Omental fat pad (tissue), 4 donors: ENCODE measurements around the gene ZGPAT. TPM values are rescaled to one million over a fixed set of nuclear protein-coding genes. Genes with fewer than 3 reads are reported as not detected.

ENCODE experiments used
- ATAC-seq: fragments of 150-250 bp; one replicate; pipeline ENCODE4 v1.9.1; 2016; ENCODE audit warnings: mild to moderate bottlenecking, moderate library complexity; ENCODE audit not compliant: low FRiP score
- DNase-seq: peaks from one replicate; pipeline ENCODE4 v3.0.0-alpha.2; 2019; ENCODE audit warnings: low spot score
- total RNA-seq, 4 donors: library from RNA; depleted of rRNA; stranded (reverse); fragments of >200 nt; gene quantifications; one replicate each; pipeline ENCODE4 v1.1.0, GENCODE V29; 2016
- TF ChIP-seq, protein P1 (sequence below), 3 donors: fragments of 450-650 bp; IDR thresholded peaks; one replicate each; pipeline ENCODE4 v1.5.1; 2016 to 2017; ENCODE audit warnings: antibody characterized with exemption in 3 of 3, mild to moderate bottlenecking in 3 of 3, moderate library complexity in 2 of 3

ZGPAT gene
- total RNA-seq, 4 donors from 2014 or later: 13.2 to 34.5 (median 20.6) TPM

- ATAC-seq (no peak), DNase-seq (no peak)
- TF ChIP-seq, protein P1, sequence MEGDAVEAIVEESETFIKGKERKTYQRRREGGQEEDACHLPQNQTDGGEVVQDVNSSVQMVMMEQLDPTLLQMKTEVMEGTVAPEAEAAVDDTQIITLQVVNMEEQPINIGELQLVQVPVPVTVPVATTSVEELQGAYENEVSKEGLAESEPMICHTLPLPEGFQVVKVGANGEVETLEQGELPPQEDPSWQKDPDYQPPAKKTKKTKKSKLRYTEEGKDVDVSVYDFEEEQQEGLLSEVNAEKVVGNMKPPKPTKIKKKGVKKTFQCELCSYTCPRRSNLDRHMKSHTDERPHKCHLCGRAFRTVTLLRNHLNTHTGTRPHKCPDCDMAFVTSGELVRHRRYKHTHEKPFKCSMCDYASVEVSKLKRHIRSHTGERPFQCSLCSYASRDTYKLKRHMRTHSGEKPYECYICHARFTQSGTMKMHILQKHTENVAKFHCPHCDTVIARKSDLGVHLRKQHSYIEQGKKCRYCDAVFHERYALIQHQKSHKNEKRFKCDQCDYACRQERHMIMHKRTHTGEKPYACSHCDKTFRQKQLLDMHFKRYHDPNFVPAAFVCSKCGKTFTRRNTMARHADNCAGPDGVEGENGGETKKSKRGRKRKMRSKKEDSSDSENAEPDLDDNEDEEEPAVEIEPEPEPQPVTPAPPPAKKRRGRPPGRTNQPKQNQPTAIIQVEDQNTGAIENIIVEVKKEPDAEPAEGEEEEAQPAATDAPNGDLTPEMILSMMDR (IDR thresholded peaks at IDR 0.05): no peak
Measured at GRCh38 chr20:63678071-63678470, 29.8 kb upstream of the ZGPAT start.

DNA sequence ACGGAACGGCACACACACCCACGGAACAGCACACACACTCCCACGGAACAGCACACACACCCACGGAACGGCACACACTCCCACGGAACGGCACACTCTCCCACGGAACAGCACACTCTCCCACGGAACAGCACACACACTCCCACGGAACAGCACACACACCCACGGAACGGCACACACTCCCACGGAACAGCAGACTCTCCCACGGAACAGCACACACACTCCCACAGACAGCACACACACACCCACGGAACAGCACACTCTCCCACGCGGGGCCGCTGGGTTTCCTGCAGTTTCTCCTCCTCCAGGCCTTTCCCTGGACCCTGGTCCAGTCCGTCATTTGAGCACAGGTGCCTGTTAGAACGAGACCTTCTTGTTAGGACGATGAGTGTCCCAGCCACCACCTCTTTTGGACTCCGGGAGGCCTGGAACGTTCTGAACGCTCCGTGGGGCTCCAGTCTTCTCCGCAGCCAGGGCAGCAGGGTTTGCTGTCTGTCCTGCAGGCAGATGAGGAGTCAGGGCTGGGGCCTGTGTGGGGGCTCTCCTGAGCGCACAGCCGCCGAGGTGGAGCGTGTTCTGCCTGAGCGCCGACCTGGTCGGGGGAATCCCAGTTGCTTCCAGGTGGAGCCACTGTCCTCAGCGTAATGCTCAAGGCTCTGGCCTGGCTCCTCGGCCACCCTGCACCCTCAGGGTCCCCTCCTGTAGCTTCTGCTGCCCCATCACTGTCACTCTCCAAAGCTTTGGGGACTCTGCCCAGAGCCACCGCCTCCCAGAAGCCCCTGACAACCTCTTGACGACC lies 29.0 kb upstream of the ZGPAT start:
- DNase-seq (no peak), ATAC-seq (no peak)

GRCh38 chr20:63679799-63680305 lies 28.0 kb upstream of the ZGPAT start:
- no peak for DNase-seq
- no peak for ATAC-seq
- TF ChIP-seq, protein P1 (IDR thresholded peaks at IDR 0.05): no peak

More for the DNA sequence above, 29.0 kb upstream of the ZGPAT start:
- TF ChIP-seq, protein P1 (IDR thresholded peaks at IDR 0.05): no peak

DNA sequence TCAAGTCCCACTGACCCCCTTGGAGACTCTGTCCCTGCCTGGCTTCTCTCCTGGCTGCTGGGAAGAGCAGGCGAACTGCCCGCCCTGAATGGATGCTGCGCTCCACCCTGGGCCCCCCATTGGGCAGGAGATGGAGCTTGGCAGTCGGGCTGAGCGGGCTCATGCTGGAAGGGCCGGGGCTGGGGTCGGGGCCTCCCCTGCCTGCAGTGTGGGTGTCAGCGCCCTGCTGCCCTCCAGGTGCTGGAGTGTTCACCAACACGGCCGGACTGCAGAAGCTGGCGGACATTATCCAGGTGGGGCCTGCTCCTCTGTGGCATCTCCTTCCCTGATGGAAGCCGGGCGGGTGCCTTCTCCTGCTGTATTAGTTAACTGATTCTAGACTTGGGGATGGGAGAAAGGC lies 27.4 kb upstream of the ZGPAT start:
- DNase-seq (no peak), ATAC-seq (no peak)

DNA sequence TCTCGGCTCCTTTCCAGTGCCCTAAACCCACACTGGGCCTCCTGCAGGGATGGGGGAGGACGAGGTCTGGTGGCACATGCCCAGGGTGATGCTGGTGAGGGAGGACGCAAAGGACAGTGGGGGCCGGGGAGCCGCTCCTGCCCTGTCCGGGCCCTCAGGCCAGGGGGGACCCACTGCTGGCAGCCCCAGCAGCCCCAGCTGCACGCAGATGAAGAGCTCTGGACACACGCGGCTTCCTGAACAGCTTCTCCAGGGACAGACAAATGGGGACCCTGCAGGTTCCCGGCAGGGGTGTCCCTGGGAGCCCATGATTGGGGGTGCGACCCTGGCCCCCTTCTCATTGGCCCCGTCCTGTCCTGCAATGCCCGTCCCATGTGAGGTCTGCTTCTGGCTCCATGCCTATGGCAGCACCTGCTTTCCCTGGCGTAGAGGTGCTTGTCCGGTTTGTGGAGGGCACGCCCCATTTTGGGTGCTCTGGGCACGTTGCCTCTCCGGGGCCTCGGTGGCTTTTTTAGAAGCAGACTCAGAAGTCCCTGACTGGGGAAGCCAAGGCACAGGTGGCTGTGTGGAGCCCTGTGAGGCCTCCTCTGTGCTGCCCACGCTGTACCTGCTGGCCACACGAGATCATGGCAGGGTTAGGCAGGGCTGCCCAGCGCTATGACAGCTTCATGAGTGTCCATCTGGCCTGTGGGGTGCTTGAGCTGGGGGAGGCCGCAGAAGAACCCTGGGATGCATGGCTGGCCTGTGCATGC lies 26.8 kb upstream of the ZGPAT start:
- no peak for ATAC-seq
- no peak for DNase-seq
- TF ChIP-seq, protein P1 (IDR thresholded peaks at IDR 0.05): no peak

More for the DNA sequence above, 27.4 kb upstream of the ZGPAT start:
- TF ChIP-seq, protein P1 (IDR thresholded peaks at IDR 0.05): no peak

DNA sequence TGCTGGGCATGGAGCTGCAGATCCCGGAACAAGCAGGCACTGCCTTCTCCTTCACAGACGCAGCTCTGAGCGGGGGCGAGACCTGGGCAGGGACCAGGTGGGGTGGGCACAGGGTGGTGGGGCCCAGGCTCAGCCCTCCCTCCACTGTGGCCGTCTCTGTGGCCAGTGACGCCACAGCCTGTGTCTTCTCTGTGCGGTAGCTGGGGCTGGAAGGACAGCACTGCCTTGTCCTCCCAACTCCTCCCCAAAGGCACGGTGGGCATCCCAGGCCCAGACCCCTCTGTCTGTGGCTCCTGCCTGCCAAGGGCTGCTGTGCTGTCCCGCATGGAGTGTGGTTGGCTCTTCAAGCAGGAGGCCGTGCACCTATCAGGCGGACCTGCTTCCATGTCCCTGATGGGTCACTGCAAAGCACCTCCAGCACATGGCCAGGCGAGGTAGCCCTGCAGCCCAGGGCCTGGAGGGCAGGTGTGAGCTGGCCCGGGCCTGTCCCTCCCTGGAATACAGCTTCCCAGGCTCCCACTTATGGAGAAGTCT lies 26.2 kb upstream of the ZGPAT start:
- DNase-seq: no peak
- TF ChIP-seq, protein P1 (IDR thresholded peaks at IDR 0.05): no peak
- no peak for ATAC-seq
